OCI-LY1 (cell line): Measurements from ENCODE around the gene SHLD1.
A peak's percentile ranks its signal among the peaks of the same experiment; 100 is the strongest.

Experiments used
- H2AFZ ChIP-seq: fragments of 200-600 bp; sonication (generic), shearing (Covaris generic); 2 replicates; pipeline ENCODE4 v1.6.0; 2014; ENCODE audit warnings: antibody characterized with exemption, mild to moderate bottlenecking, low read length
- H3F3A ChIP-seq: fragments of 200-600 bp; sonication (generic), shearing (Covaris generic); 2 replicates; pipeline ENCODE4 v1.6.0; 2014; ENCODE audit warnings: mild to moderate bottlenecking, antibody characterized with exemption, low read length, moderate library complexity; ENCODE audit not compliant: insufficient read depth
- H3K27ac ChIP-seq: fragments of 200-600 bp; sonication (generic); 2 replicates; pipeline ENCODE4 v1.5.1; 2014; ENCODE audit warnings: low read length, mixed run types, mild to moderate bottlenecking, low read depth; ENCODE audit not compliant: poor library complexity, severe bottlenecking
- H3K27me3 ChIP-seq: fragments of 200-600 bp; sonication (generic); 2 replicates; pipeline ENCODE4 v1.6.0; 2014; ENCODE audit warnings: antibody characterized with exemption, mild to moderate bottlenecking, low read length, moderate library complexity; ENCODE audit not compliant: insufficient read depth
- H3K36me3 ChIP-seq: fragments of 200-600 bp; sonication (generic); 2 replicates; pipeline ENCODE4 v1.6.1; 2014; ENCODE audit warnings: mild to moderate bottlenecking, antibody characterized with exemption, low read length, moderate library complexity, mixed read lengths; ENCODE audit not compliant: insufficient read depth
- H3K4me1 ChIP-seq: fragments of 200-600 bp; sonication (generic); 2 replicates; pipeline ENCODE4 v1.5.1; 2014; ENCODE audit warnings: mild to moderate bottlenecking, low read length, moderate library complexity; ENCODE audit not compliant: insufficient read depth, severe bottlenecking
- H3K4me2 ChIP-seq: fragments of 200-600 bp; sonication (generic), shearing (Covaris generic); 2 replicates; pipeline ENCODE4 v1.6.1; 2014; ENCODE audit warnings: low read length
- H3K4me3 ChIP-seq: fragments of 200-600 bp; sonication (generic); 2 replicates; pipeline ENCODE4 v1.5.1; 2014; ENCODE audit warnings: low read length, low read depth, mild to moderate bottlenecking, mixed read lengths; ENCODE audit not compliant: poor library complexity, severe bottlenecking
- H3K79me2 ChIP-seq: fragments of 200-600 bp; shearing (Covaris generic); 2 replicates; pipeline ENCODE4 v1.6.1; 2016; ENCODE audit warnings: mixed run types, low read length, mixed read lengths; ENCODE audit not compliant: insufficient read depth
- H3K9ac ChIP-seq: fragments of 200-600 bp; sonication (generic), shearing (Covaris generic); 2 replicates; pipeline ENCODE4 v1.6.1; 2014; ENCODE audit warnings: mild to moderate bottlenecking, low read length, mixed read lengths
- H3K9me2 ChIP-seq: fragments of 200-600 bp; sonication (generic), shearing (Covaris generic); 2 replicates; pipeline ENCODE4 v1.6.1; 2014; ENCODE audit warnings: low read depth, mild to moderate bottlenecking, low read length, mixed read lengths
- H3K9me3 ChIP-seq: fragments of 200-600 bp; shearing (Covaris generic); 2 replicates; pipeline ENCODE4 v1.6.1; 2014; ENCODE audit warnings: low read length, mixed read lengths
- H4K20me1 ChIP-seq: fragments of 200-600 bp; sonication (generic), shearing (Covaris generic); 2 replicates; pipeline ENCODE4 v1.6.0; 2016; ENCODE audit warnings: mild to moderate bottlenecking, low read length; ENCODE audit not compliant: insufficient read depth
- EZH2 ChIP-seq: fragments of 200-600 bp; sonication (generic), shearing (Covaris generic); IDR thresholded peaks from 2 replicates; pipeline ENCODE4 v1.8.0; 2017; ENCODE audit warnings: borderline replicate concordance, mixed run types, mild to moderate bottlenecking, antibody characterized with exemption, low read length, moderate library complexity, mixed read lengths
- TF ChIP-seq, protein P1 (sequence below): fragments of 200-600 bp; sonication (generic), shearing (Covaris generic); IDR thresholded peaks from 2 replicates; pipeline ENCODE4 v1.5.1; 2017; ENCODE audit warnings: mild to moderate bottlenecking, antibody characterized with exemption, low read length, moderate library complexity, mixed read lengths

Gene SHLD1

GRCh38 chr20:5715071-5715841, 34.9 kb upstream of the SHLD1 start:
- H3K27ac ChIP-seq, result peak overlapping the region; percentile 63
- TF ChIP-seq EZH2, result no peak
- TF ChIP-seq, protein P1, sequence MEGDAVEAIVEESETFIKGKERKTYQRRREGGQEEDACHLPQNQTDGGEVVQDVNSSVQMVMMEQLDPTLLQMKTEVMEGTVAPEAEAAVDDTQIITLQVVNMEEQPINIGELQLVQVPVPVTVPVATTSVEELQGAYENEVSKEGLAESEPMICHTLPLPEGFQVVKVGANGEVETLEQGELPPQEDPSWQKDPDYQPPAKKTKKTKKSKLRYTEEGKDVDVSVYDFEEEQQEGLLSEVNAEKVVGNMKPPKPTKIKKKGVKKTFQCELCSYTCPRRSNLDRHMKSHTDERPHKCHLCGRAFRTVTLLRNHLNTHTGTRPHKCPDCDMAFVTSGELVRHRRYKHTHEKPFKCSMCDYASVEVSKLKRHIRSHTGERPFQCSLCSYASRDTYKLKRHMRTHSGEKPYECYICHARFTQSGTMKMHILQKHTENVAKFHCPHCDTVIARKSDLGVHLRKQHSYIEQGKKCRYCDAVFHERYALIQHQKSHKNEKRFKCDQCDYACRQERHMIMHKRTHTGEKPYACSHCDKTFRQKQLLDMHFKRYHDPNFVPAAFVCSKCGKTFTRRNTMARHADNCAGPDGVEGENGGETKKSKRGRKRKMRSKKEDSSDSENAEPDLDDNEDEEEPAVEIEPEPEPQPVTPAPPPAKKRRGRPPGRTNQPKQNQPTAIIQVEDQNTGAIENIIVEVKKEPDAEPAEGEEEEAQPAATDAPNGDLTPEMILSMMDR, result no peak
- no peaks in the 10 kb centered on the region for H3F3A ChIP-seq
- no peaks in the 10 kb centered on the region for H3K36me3 ChIP-seq
- H3K9ac ChIP-seq, result no peak overlapping the region
- H3K9me3 ChIP-seq, result peaks cover 3% of the 10 kb centered on the region; the same call in 1 of the 2 replicates
- H3K27me3 ChIP-seq, result no peaks in the 10 kb centered on the region
- no peaks in the 10 kb centered on the region for H4K20me1 ChIP-seq
- no peak overlapping the region for H3K4me3 ChIP-seq
- no peaks in the 10 kb centered on the region for H3K79me2 ChIP-seq
- H3K4me1 ChIP-seq, result peaks cover 37% of the 10 kb centered on the region
- no peaks in the 10 kb centered on the region for H3K9me2 ChIP-seq
- H2AFZ ChIP-seq, result no peak overlapping the region
- H3K4me2 ChIP-seq, result peak overlapping the region; percentile 25; the same call in 1 of the 2 replicates

- peaks cover 43% of the 10 kb centered on the region for H3K4me1 ChIP-seq
- H3K79me2 ChIP-seq, result no peaks in the 10 kb centered on the region
Observed at GRCh38 chr20:5716953-5717352, 33.2 kb upstream of the SHLD1 start.

GRCh38 chr20:5718896-5719595, 31.2 kb upstream of the SHLD1 start:
- Histone ChIP-seq H3K9me3 (peaks cover 3% of the 10 kb centered on the region; the same call in 1 of the 2 replicates), H3K9ac (no peak overlapping the region), H4K20me1 (no peaks in the 10 kb centered on the region), H3F3A (no peaks in the 10 kb centered on the region), H3K4me1 (peaks cover 48% of the 10 kb centered on the region), H3K36me3 (no peaks in the 10 kb centered on the region), H3K79me2 (no peaks in the 10 kb centered on the region), H3K27me3 (no peaks in the 10 kb centered on the region), H3K4me3 (no peak overlapping the region), H3K9me2 (no peaks in the 10 kb centered on the region), H2AFZ (no peak overlapping the region), H3K4me2 (no peak overlapping the region), H3K27ac (peak overlapping the region; percentile 68)
- no peak for TF ChIP-seq EZH2
- TF ChIP-seq, protein P1, result no peak

More at GRCh38 chr20:5716953-5717352, 33.2 kb upstream of the SHLD1 start:
- H3K9me3 ChIP-seq, result peaks cover 3% of the 10 kb centered on the region; the same call in 1 of the 2 replicates
- no peaks in the 10 kb centered on the region for H3K9me2 ChIP-seq
- TF ChIP-seq EZH2, result no peak
- TF ChIP-seq, protein P1, result no peak
- H4K20me1 ChIP-seq, result no peaks in the 10 kb centered on the region
- no peak overlapping the region for H3K4me2 ChIP-seq
- no peaks in the 10 kb centered on the region for H3K27me3 ChIP-seq
- H3K27ac ChIP-seq, result no peak overlapping the region
- H3K9ac ChIP-seq, result no peak overlapping the region
- no peak overlapping the region for H3K4me3 ChIP-seq
- no peaks in the 10 kb centered on the region for H3F3A ChIP-seq
- H3K36me3 ChIP-seq, result no peaks in the 10 kb centered on the region
- H2AFZ ChIP-seq, result no peak overlapping the region
